Measurements from ENCODE around the gene AMZ2.
A peak's percentile ranks its signal among the peaks of the same experiment; 100 is the strongest.

The AMZ2 gene

DNA sequence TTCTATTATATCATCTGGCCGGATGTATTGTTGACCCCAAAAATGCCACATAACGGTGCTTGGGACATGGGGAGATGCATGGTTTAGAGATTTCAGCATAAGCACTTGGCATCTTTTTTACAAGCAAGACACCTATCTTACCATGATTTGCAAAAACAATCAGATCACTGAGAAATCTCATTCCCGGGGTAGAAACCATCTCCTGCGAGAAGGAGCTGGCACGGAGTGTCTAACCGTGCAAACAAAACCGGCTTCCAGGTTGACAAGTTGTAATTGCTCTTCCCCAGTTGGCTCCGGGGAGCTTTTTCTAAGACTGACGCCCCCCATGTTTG lies 42.1 kb downstream of the AMZ2 start:
- Histone ChIP-seq H3K27ac (no peak overlapping the region), H3K27me3 (peaks cover 0 to 42% of the 10 kb centered on the region in 2 donors)
- intact Hi-C loops (cut with DNase I; ENCODE audit: low total_unique reads): no loop called here

DNA sequence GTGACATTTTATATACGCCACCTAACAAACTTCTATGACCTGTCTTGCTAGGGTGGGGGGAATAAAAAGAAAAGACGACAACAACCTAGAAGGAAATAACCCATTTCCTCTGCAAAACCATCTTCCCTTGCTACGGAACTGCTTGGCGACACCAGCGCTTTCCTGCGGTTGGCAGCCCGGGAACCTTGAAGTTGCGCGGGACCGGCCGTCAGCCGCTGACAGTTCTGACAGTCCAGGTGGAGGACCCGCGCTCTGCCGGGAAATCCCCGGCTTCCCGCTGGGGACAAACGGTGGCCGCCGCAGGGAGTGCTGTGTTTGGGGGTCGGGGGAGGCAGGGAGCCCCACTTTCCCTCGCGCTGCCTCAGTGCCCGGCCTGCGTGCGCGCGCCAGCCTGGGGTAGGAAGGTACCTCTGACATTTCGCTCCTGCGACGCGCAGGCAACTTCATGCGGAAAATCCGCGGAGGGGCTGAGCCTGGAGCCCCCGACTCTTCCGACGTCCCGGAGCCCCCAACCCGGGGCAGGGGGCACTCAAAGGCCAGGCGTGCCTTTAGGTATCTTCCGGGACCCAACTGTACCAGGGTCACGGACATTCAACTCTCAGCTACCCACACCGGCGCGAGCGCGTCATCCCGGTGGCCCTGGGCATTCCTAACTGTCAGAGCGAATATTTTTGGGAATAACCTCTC lies 42.6 kb downstream of the AMZ2 start:
- H3K27me3 ChIP-seq: peaks cover 0 to 42% of the 10 kb centered on the region in 2 donors
- no peak for DNase-seq
- peak overlapping the region; percentile 47 to 66 for H3K4me3 ChIP-seq
- H3K9me3 ChIP-seq: no peaks in the 10 kb centered on the region
- intact Hi-C loops (cut with DNase I; ENCODE audit: low total_unique reads): no loop called here
- H3K4me1 ChIP-seq: peaks cover 0 to 28% (median 22%) of the 10 kb centered on the region in 4 donors
- TF ChIP-seq, protein P1, sequence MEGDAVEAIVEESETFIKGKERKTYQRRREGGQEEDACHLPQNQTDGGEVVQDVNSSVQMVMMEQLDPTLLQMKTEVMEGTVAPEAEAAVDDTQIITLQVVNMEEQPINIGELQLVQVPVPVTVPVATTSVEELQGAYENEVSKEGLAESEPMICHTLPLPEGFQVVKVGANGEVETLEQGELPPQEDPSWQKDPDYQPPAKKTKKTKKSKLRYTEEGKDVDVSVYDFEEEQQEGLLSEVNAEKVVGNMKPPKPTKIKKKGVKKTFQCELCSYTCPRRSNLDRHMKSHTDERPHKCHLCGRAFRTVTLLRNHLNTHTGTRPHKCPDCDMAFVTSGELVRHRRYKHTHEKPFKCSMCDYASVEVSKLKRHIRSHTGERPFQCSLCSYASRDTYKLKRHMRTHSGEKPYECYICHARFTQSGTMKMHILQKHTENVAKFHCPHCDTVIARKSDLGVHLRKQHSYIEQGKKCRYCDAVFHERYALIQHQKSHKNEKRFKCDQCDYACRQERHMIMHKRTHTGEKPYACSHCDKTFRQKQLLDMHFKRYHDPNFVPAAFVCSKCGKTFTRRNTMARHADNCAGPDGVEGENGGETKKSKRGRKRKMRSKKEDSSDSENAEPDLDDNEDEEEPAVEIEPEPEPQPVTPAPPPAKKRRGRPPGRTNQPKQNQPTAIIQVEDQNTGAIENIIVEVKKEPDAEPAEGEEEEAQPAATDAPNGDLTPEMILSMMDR (IDR thresholded peaks at IDR 0.05): no peak
- H3K36me3 ChIP-seq: no peaks in the 10 kb centered on the region
- H3K27ac ChIP-seq: no peak overlapping the region

More for the DNA sequence above, 42.1 kb downstream of the AMZ2 start:
- TF ChIP-seq, protein P1 (IDR thresholded peaks at IDR 0.05): no peak
- Histone ChIP-seq H3K36me3 (no peaks in the 10 kb centered on the region), H3K4me3 (peak overlapping the region; percentile 47 to 66), H3K9me3 (no peaks in the 10 kb centered on the region), H3K4me1 (peaks cover 0 to 28% (median 22%) of the 10 kb centered on the region in 4 donors)
- DNase-seq: no peak

DNA sequence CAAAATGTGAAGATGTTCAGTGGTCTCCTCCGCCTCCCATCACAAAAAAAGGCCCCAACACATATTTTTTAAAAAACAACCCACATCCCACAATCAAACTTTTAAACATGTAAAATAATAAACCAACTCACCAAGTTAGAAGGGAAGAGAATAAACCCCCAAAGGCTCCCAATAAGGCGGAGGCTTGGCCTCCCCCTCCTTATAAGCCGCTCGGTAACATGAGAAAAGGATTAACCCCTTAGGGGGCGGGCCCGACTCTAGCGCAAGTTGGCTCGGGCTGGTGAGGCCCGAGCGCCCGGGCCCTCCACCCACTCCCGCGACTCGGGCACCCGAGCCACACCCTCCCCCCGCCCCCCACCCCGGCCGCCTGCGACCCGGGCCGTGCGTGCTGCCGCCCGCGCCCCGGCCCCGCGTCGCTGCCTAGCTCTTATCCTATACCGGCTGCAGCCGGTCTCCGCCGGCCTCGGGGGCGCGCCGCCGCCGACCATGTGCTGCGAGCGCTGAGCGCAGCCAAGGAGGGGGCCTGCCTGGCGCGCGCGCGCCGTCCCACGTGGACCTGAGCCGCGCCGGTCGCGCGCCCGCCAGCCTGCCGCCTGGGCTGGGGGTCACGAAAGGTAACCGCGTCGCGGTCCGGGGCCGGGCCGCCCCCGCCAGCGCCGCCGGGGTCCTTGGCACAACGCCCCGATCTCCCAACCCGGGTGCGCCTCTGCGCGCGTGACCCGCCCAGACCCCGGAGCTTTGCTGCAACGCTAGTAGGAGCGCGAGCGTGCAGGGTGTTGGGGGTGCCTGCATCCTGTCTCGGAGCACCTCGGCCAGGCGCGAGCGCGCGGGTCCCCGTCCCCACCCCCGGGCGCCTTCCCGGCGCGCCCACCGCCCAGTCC lies 43.4 kb downstream of the AMZ2 start, which contains the start of the genes ARSG and SLC16A6:
Gene ARSG (plus strand): TSS at position 541 of the 881 bp plus-strand sequence. CDS start 15,999 bp downstream, outside the sequence.
Gene SLC16A6 (minus strand): TSS at position 173 of the 881 bp plus-strand sequence. CDS start 12,807 bp downstream, outside the sequence.
- peaks cover 0 to 28% (median 22%) of the 10 kb centered on the region in 4 donors for H3K4me1 ChIP-seq
- intact Hi-C loops (cut with DNase I; ENCODE audit: low total_unique reads): no loop called here
- peak within 1 kb of the TSS in 1 of 2 donors; percentile 40 for H3K27ac ChIP-seq
- H3K27me3 ChIP-seq: peaks cover 0 to 42% of the 10 kb centered on the region in 2 donors
- TF ChIP-seq, protein P1 (IDR thresholded peaks at IDR 0.05): no peak
- peak within 1 kb of the TSS; percentile 47 to 66 for H3K4me3 ChIP-seq
- no peaks in the 10 kb centered on the region for H3K36me3 ChIP-seq
- no peaks in the 10 kb centered on the region for H3K9me3 ChIP-seq
- DNase-seq: peak in 1 of 2 donors; percentile 31

DNA sequence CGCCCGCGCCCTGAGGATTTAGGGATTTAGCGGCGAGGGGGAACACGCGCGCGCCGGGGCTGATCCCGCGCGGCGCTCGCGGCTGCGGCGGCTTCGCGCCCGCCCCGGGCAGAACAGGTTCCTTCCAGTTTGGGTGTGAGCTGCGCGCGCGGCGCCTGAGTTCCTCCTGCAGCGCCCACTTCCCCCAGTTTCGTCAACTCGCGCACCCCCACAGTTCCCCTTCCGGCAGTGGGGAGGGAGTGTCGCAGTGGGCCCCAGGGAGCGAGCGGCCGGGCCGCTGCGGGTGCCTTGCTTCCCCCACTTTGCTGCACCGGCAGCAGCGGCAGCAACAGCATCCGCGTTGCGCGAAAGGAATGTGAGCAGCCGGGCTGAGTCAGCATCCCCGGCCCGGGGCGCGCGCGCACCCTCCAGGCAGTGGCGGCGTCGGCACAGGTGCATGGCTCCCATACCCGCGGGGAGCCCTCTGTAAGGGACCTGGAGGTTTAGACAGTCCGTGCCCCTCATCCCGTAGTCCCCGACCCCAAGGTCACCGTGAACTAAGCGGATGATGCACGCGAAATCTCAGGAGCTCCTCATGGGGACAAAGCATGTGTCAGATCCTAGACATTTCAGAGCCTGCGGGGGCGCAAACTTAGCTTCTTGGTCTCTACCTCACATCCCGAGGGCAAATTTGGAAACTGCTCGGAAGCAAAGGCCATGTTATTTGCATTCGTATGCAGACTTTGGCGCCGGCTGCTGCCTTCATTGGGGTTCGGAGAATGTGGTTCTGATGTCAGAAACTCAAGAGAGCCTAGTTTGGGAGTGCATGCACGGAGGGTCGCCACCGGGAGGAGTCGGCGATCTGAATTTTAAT lies 44.2 kb downstream of the AMZ2 start:
- TF ChIP-seq, protein P1 (IDR thresholded peaks at IDR 0.05): no peak
- peak; percentile 72 to 84 for DNase-seq
- intact Hi-C loops (cut with DNase I; ENCODE audit: low total_unique reads): no loop called here
- Histone ChIP-seq H3K36me3 (no peaks in the 10 kb centered on the region), H3K9me3 (no peaks in the 10 kb centered on the region), H3K27ac (peak overlapping the region in 1 of 2 donors; percentile 40), H3K4me3 (peak overlapping the region; percentile 47 to 66), H3K27me3 (peaks cover 0 to 47% of the 10 kb centered on the region in 2 donors), H3K4me1 (peaks cover 0 to 28% (median 22%) of the 10 kb centered on the region in 4 donors)

DNA sequence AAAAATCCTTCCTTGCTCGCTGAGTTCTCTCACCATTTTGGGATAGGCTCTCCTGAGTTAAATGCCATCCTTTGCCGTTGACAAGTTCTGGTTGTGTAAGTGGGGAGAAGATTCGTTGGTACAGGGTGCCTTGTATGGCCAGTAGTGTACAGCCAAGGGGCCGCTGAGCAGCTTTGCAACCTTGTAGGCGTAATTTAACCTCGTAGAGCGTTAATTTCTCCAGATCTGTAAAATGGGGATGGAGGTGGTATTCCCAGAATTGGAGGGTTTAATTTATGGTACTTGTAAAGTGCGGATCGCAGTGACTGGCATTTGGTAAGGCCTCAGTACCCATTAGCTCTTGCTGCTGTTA lies 44.8 kb downstream of the AMZ2 start:
- DNase-seq: no peak
- intact Hi-C loops (cut with DNase I; ENCODE audit: low total_unique reads): no loop called here
- Histone ChIP-seq H3K9me3 (no peaks in the 10 kb centered on the region), H3K27ac (no peak overlapping the region), H3K4me1 (peaks cover 0 to 28% (median 22%) of the 10 kb centered on the region in 4 donors), H3K4me3 (peak overlapping the region in 1 of 2 donors; percentile 66), H3K36me3 (no peaks in the 10 kb centered on the region), H3K27me3 (peaks cover 0 to 47% of the 10 kb centered on the region in 2 donors)
- TF ChIP-seq, protein P1 (IDR thresholded peaks at IDR 0.05): no peak
